Caco-2 (cell line): ENCODE measurements around the gene DYRK1B. TPM values are rescaled to one million over a fixed set of nuclear protein-coding genes. Genes with fewer than 3 reads are reported as not detected.
"Not testable (repeated sequence)": the region's sequence is repeated elsewhere in the genome, so short reads cannot be mapped to it uniquely, and the experiment has no call there.

Experiments
- BruUV-seq: library from RNA; stranded (reverse); fragments of 400-500 nt; replicated peaks from 2 replicates; lab custom pipeline; 2021; lab: Mats Ljungman, UMichigan
- CTCF ChIA-PET: fragments of 300-600 bp; sonication (Branson Sonifier 250); formaldehyde crosslinking; loops from one replicate; lab custom pipeline; 2022; ENCODE audit warnings: antibody characterized with exemption; lab: Charles Lee
- POLR2A ChIA-PET: fragments of 300-600 bp; sonication (Branson Sonifier 250); formaldehyde crosslinking; loops from one replicate; lab custom pipeline; 2022; ENCODE audit warnings: antibody characterized with exemption; lab: Charles Lee
- DNase-seq, 2 experiments: peaks; one replicate each; pipeline versions ENCODE4 v3.0.0 to v3.0.0-alpha.2; 2020 to 2022
- H3K27me3 ChIP-seq: replicated peaks from 2 replicates; pipeline ENCODE4 v1.6.0; 2011; ENCODE audit warnings: low read length; ENCODE audit not compliant: control insufficient read depth, insufficient read depth
- H3K36me3 ChIP-seq: 2 replicates; pipeline ENCODE4 v1.5.1; 2011; ENCODE audit warnings: low read length; ENCODE audit not compliant: control insufficient read depth, insufficient read depth
- H3K4me1 ChIP-seq: fragments of 250-450 bp; sonication (Bioruptor Pico); 2 replicates; pipeline ENCODE4 v1.5.1; 2020; ENCODE audit warnings: mild to moderate bottlenecking
- H3K4me3 ChIP-seq: 2 replicates; pipeline ENCODE4 v1.5.1; 2011; ENCODE audit warnings: low read depth, mild to moderate bottlenecking, control low read depth, low read length
- H3K9me3 ChIP-seq: fragments of 250-450 bp; sonication (Bioruptor Pico); 2 replicates; pipeline ENCODE4 v1.5.1; 2020; ENCODE audit warnings: mild to moderate bottlenecking, moderate library complexity
- H3K27ac Mint-ChIP-seq: one replicate; pipeline ENCODE4 v1.8.0; 2022; ENCODE audit warnings: mixed read lengths; ENCODE audit not compliant: unreplicated experiment
- H3K27me3 Mint-ChIP-seq: one replicate; pipeline ENCODE4 v1.8.0; 2022; ENCODE audit warnings: mixed read lengths; ENCODE audit not compliant: insufficient read depth, unreplicated experiment
- H3K36me3 Mint-ChIP-seq: one replicate; pipeline ENCODE4 v1.8.0; 2022; ENCODE audit warnings: mild to moderate bottlenecking, mixed read lengths; ENCODE audit not compliant: insufficient read depth, unreplicated experiment
- H3K4me1 Mint-ChIP-seq: one replicate; pipeline ENCODE4 v1.8.0; 2022; ENCODE audit warnings: low read depth, mixed read lengths; ENCODE audit not compliant: unreplicated experiment
- H3K4me3 Mint-ChIP-seq: one replicate; pipeline ENCODE4 v1.8.0; 2022; ENCODE audit warnings: mild to moderate bottlenecking, moderate library complexity, mixed read lengths; ENCODE audit not compliant: unreplicated experiment
- H3K9me3 Mint-ChIP-seq: one replicate; pipeline ENCODE4 v1.8.0; 2022; ENCODE audit warnings: mixed read lengths; ENCODE audit not compliant: unreplicated experiment
- CTCF ChIP-seq, 2 experiments: fragments of 200-600 bp in 1 of 2; IDR thresholded peaks; 1 replicate in 1 of 2; 2 replicates in 1 of 2; pipeline versions ENCODE4 v1.5.1 to v1.8.0; 2011 to 2022; ENCODE audit warnings: antibody characterized with exemption in 1 of 2, control low read depth in 1 of 2, inconsistent platforms in 1 of 2, low read depth in 1 of 2, low read length in 1 of 2, mild to moderate bottlenecking in 1 of 2, moderate library complexity in 1 of 2; ENCODE audit not compliant: insufficient read depth in 1 of 2, severe bottlenecking in 1 of 2, unreplicated experiment in 1 of 2
- intact Hi-C: fragments of 100-400 bp; cut with micrococcal nuclease; formaldehyde crosslinking; loops from one replicate; pipeline ENCODE4 v1.10.0; 2022; ENCODE audit not compliant: unreplicated experiment
- total RNA-seq: library from RNA; stranded (reverse); gene quantifications from 2 replicates; pipeline ENCODE4 v1.2.3, GENCODE V29; 2022

DYRK1B gene
- total RNA-seq, 1 experiment from 2014 or later: 5.4 TPM

GRCh38 chr19:39817888-39818561 lies 15.9 kb downstream of the DYRK1B start:
- POLR2A ChIA-PET: no interaction called here
- H3K4me1 ChIP-seq: no peaks in the 10 kb centered on the region
- DNase-seq: no peak
- intact Hi-C loops: no loop called here
- no peak overlapping the region for H3K27ac Mint-ChIP-seq
- no peaks in the 10 kb centered on the region for H3K9me3 Mint-ChIP-seq
- H3K27me3 Mint-ChIP-seq: no peaks in the 10 kb centered on the region
- H3K4me1 Mint-ChIP-seq: no peaks in the 10 kb centered on the region
- no peaks in the 10 kb centered on the region for H3K36me3 ChIP-seq
- TF ChIP-seq CTCF (IDR thresholded peaks at IDR 0.05; ENCODE audit: insufficient read depth in 1 of 2, low read depth in 1 of 2, low read length in 1 of 2, severe bottlenecking in 1 of 2, unreplicated experiment in 1 of 2): no peak
- no TSS peak for BruUV-seq
- CTCF ChIA-PET: no interaction called here
- H3K36me3 Mint-ChIP-seq: no peaks in the 10 kb centered on the region
- H3K4me3 ChIP-seq: no peak overlapping the region
- no peaks in the 10 kb centered on the region for H3K27me3 ChIP-seq
- no peak overlapping the region for H3K4me3 Mint-ChIP-seq
- H3K9me3 ChIP-seq: no peaks in the 10 kb centered on the region

GRCh38 chr19:39816287-39817048 lies 17.5 kb downstream of the DYRK1B start:
- H3K4me3 Mint-ChIP-seq: no peak overlapping the region
- no peak for TF ChIP-seq CTCF (IDR thresholded peaks at IDR 0.05; ENCODE audit: insufficient read depth in 1 of 2, low read depth in 1 of 2, low read length in 1 of 2, severe bottlenecking in 1 of 2, unreplicated experiment in 1 of 2)
- Histone ChIP-seq H3K36me3 (no peaks in the 10 kb centered on the region), H3K27me3 (no peaks in the 10 kb centered on the region), H3K9me3 (no peaks in the 10 kb centered on the region), H3K4me3 (no peak overlapping the region), H3K4me1 (no peaks in the 10 kb centered on the region)
- no TSS peak for BruUV-seq
- no peaks in the 10 kb centered on the region for H3K36me3 Mint-ChIP-seq
- H3K9me3 Mint-ChIP-seq: no peaks in the 10 kb centered on the region
- no peak overlapping the region for H3K27ac Mint-ChIP-seq
- no peak for DNase-seq
- no peaks in the 10 kb centered on the region for H3K27me3 Mint-ChIP-seq
- no peaks in the 10 kb centered on the region for H3K4me1 Mint-ChIP-seq
- ChIA-PET POLR2A (no interaction called here), CTCF (no interaction called here)
- intact Hi-C loops: no loop called here

GRCh38 chr19:39814595-39814994 lies 19.4 kb downstream of the DYRK1B start:
- H3K36me3 Mint-ChIP-seq: no peaks in the 10 kb centered on the region
- BruUV-seq: no TSS peak
- CTCF ChIA-PET: no interaction called here
- no peaks in the 10 kb centered on the region for H3K9me3 Mint-ChIP-seq
- H3K4me1 Mint-ChIP-seq: no peaks in the 10 kb centered on the region
- TF ChIP-seq CTCF (IDR thresholded peaks at IDR 0.05; ENCODE audit: insufficient read depth in 1 of 2, low read depth in 1 of 2, low read length in 1 of 2, severe bottlenecking in 1 of 2, unreplicated experiment in 1 of 2): no peak
- POLR2A ChIA-PET: no interaction called here
- Histone ChIP-seq H3K27me3 (no peaks in the 10 kb centered on the region), H3K9me3 (no peaks in the 10 kb centered on the region), H3K4me1 (no peaks in the 10 kb centered on the region), H3K4me3 (no peak overlapping the region), H3K36me3 (no peaks in the 10 kb centered on the region)
- no peak for DNase-seq
- intact Hi-C loops: no loop called here
- no peaks in the 10 kb centered on the region for H3K27me3 Mint-ChIP-seq
- H3K4me3 Mint-ChIP-seq: no peak overlapping the region
- H3K27ac Mint-ChIP-seq: no peak overlapping the region

- H3K4me3 ChIP-seq, H3K27me3 Mint-ChIP-seq, DNase-seq, H3K27me3 ChIP-seq, H3K36me3 ChIP-seq, BruUV-seq, H3K4me1 Mint-ChIP-seq, H3K27ac Mint-ChIP-seq, H3K9me3 ChIP-seq, H3K9me3 Mint-ChIP-seq, CTCF ChIA-PET, POLR2A ChIA-PET, H3K4me1 ChIP-seq, H3K4me3 Mint-ChIP-seq, intact Hi-C loops, H3K36me3 Mint-ChIP-seq: not testable (repeated sequence)
Observed at GRCh38 chr19:39814111-39814510, 19.9 kb downstream of the DYRK1B start.
